Measurements from ENCODE around the gene ANKRD52.
"Not testable (repeated sequence)": the region's sequence is repeated elsewhere in the genome, so short reads cannot be mapped to it uniquely, and the experiment has no call there.

The ANKRD52 gene

GRCh38 chr12:56213878-56214277 lies 44.3 kb downstream of the ANKRD52 start:
- no peak overlapping the region for H3K4me3 Mint-ChIP-seq
- H3K9me3 Mint-ChIP-seq, result no peaks in the 10 kb centered on the region
- H3K27ac Mint-ChIP-seq, result no peak overlapping the region
- peaks cover 11% of the 10 kb centered on the region for H3K36me3 Mint-ChIP-seq
- H3K27me3 Mint-ChIP-seq, result no peaks in the 10 kb centered on the region
- peaks cover 17% of the 10 kb centered on the region for H3K4me1 Mint-ChIP-seq

GRCh38 chr12:56212361-56212760 lies 45.8 kb downstream of the ANKRD52 start:
- H3K9me3 Mint-ChIP-seq, result no peaks in the 10 kb centered on the region
- peaks cover 17% of the 10 kb centered on the region for H3K4me1 Mint-ChIP-seq
- no peak overlapping the region for H3K27ac Mint-ChIP-seq
- no peaks in the 10 kb centered on the region for H3K27me3 Mint-ChIP-seq
- H3K4me3 Mint-ChIP-seq, result no peak overlapping the region
- peaks cover 11% of the 10 kb centered on the region for H3K36me3 Mint-ChIP-seq

- H3K4me3 Mint-ChIP-seq, result no peak overlapping the region
- peaks cover 7% of the 10 kb centered on the region for H3K36me3 Mint-ChIP-seq
- no peaks in the 10 kb centered on the region for H3K27me3 Mint-ChIP-seq
- H3K4me1 Mint-ChIP-seq, result peaks cover 4% of the 10 kb centered on the region
- no peaks in the 10 kb centered on the region for H3K9me3 Mint-ChIP-seq
- no peak overlapping the region for H3K27ac Mint-ChIP-seq
These were observed 50.2 kb downstream of the ANKRD52 start for GRCh38 chr12:56208006-56208405.

GRCh38 chr12:56206452-56207166 lies 51.6 kb downstream of the ANKRD52 start:
- H3K36me3 Mint-ChIP-seq, result peaks cover 7% of the 10 kb centered on the region
- peaks cover 4% of the 10 kb centered on the region for H3K4me1 Mint-ChIP-seq
- H3K27ac Mint-ChIP-seq, result peak overlapping the region; percentile 25
- H3K4me3 Mint-ChIP-seq, result no peak overlapping the region
- H3K27me3 Mint-ChIP-seq, result no peaks in the 10 kb centered on the region
- no peaks in the 10 kb centered on the region for H3K9me3 Mint-ChIP-seq

GRCh38 chr12:56205445-56205844 lies 52.7 kb downstream of the ANKRD52 start:
- Mint-ChIP-seq H3K27ac (no peak overlapping the region), H3K36me3 (peaks cover 4% of the 10 kb centered on the region), H3K27me3 (no peaks in the 10 kb centered on the region), H3K9me3 (no peaks in the 10 kb centered on the region), H3K4me1 (peaks cover 4% of the 10 kb centered on the region), H3K4me3 (no peak overlapping the region)

- H3K27ac Mint-ChIP-seq, result peak overlapping the region; percentile 61
These were observed 53.9 kb downstream of the ANKRD52 start for GRCh38 chr12:56204275-56204674.

GRCh38 chr12:56202838-56203237 lies 55.3 kb downstream of the ANKRD52 start:
- Mint-ChIP-seq H3K36me3 (peaks cover 4% of the 10 kb centered on the region), H3K9me3 (no peaks in the 10 kb centered on the region), H3K4me3 (no peak overlapping the region), H3K27ac (peak overlapping the region; percentile 90), H3K4me1 (peaks cover 4% of the 10 kb centered on the region), H3K27me3 (no peaks in the 10 kb centered on the region)

More at GRCh38 chr12:56204275-56204674, 53.9 kb downstream of the ANKRD52 start:
- Mint-ChIP-seq H3K4me1 (peaks cover 4% of the 10 kb centered on the region), H3K36me3 (peaks cover 4% of the 10 kb centered on the region), H3K4me3 (no peak overlapping the region), H3K27me3 (no peaks in the 10 kb centered on the region), H3K9me3 (no peaks in the 10 kb centered on the region)

GRCh38 chr12:56202366-56202765 lies 55.8 kb downstream of the ANKRD52 start:
- Mint-ChIP-seq H3K4me1 (peaks cover 4% of the 10 kb centered on the region), H3K27me3 (no peaks in the 10 kb centered on the region), H3K36me3 (peaks cover 4% of the 10 kb centered on the region), H3K27ac (peak overlapping the region; percentile 90), H3K4me3 (no peak overlapping the region), H3K9me3 (no peaks in the 10 kb centered on the region)

GRCh38 chr12:56198836-56199235 lies 59.3 kb downstream of the ANKRD52 start:
- Mint-ChIP-seq H3K9me3 (no peaks in the 10 kb centered on the region), H3K4me1 (no peaks in the 10 kb centered on the region), H3K27me3 (no peaks in the 10 kb centered on the region), H3K27ac (no peak overlapping the region), H3K4me3 (no peak overlapping the region), H3K36me3 (no peaks in the 10 kb centered on the region)

GRCh38 chr12:56197921-56198635 lies 60.1 kb downstream of the ANKRD52 start:
- Mint-ChIP-seq H3K4me3 (no peak overlapping the region), H3K9me3 (no peaks in the 10 kb centered on the region), H3K27me3 (no peaks in the 10 kb centered on the region), H3K4me1 (peaks cover 5% of the 10 kb centered on the region), H3K27ac (no peak overlapping the region), H3K36me3 (no peaks in the 10 kb centered on the region)

- H3K9me3 Mint-ChIP-seq, H3K27me3 Mint-ChIP-seq, H3K27ac Mint-ChIP-seq, H3K36me3 Mint-ChIP-seq, H3K4me3 Mint-ChIP-seq: not testable (repeated sequence)
- H3K4me1 Mint-ChIP-seq, result peaks cover 11% of the 10 kb centered on the region
These were observed 61.2 kb downstream of the ANKRD52 start for GRCh38 chr12:56196818-56197550.

GRCh38 chr12:56193025-56193578 lies 65.1 kb downstream of the ANKRD52 start:
- Mint-ChIP-seq H3K4me3 (peak overlapping the region; percentile 6), H3K27ac (peak overlapping the region; percentile 89), H3K27me3 (no peaks in the 10 kb centered on the region), H3K4me1 (peaks cover 29% of the 10 kb centered on the region), H3K36me3 (no peaks in the 10 kb centered on the region), H3K9me3 (no peaks in the 10 kb centered on the region)

GRCh38 chr12:56192582-56192981 lies 65.6 kb downstream of the ANKRD52 start:
- H3K36me3 Mint-ChIP-seq, result no peaks in the 10 kb centered on the region
- no peaks in the 10 kb centered on the region for H3K27me3 Mint-ChIP-seq
- no peaks in the 10 kb centered on the region for H3K9me3 Mint-ChIP-seq
- H3K4me1 Mint-ChIP-seq, result peaks cover 34% of the 10 kb centered on the region
- peak overlapping the region; percentile 6 for H3K4me3 Mint-ChIP-seq
- no peak overlapping the region for H3K27ac Mint-ChIP-seq

- Mint-ChIP-seq H3K4me3 (peak overlapping the region; percentile 98), H3K27me3 (no peaks in the 10 kb centered on the region), H3K9me3 (no peaks in the 10 kb centered on the region), H3K27ac (peak overlapping the region; percentile 100), H3K36me3 (peaks cover 4% of the 10 kb centered on the region), H3K4me1 (peaks cover 48% of the 10 kb centered on the region)
These were observed 67.5 kb downstream of the ANKRD52 start for GRCh38 chr12:56190695-56191155.

- peak overlapping the region; percentile 98 for H3K4me3 Mint-ChIP-seq
- no peaks in the 10 kb centered on the region for H3K9me3 Mint-ChIP-seq
- peaks cover 49% of the 10 kb centered on the region for H3K4me1 Mint-ChIP-seq
- peak overlapping the region; percentile 100 for H3K27ac Mint-ChIP-seq
- H3K27me3 Mint-ChIP-seq, result no peaks in the 10 kb centered on the region
- peaks cover 5% of the 10 kb centered on the region for H3K36me3 Mint-ChIP-seq
These were observed 68.1 kb downstream of the ANKRD52 start for GRCh38 chr12:56189918-56190694.
